GM12875 (cell line): ENCODE data around the gene TAF7.
"Not testable (repeated sequence)": the region's sequence is repeated elsewhere in the genome, so short reads cannot be mapped to it uniquely, and the experiment has no call there.

Source experiments
- H3K4me3 ChIP-seq: one replicate; pipeline ENCODE4 v1.5.1; 2011; ENCODE audit warnings: low read depth, low read length, control low read depth
- TF ChIP-seq, protein P1 (sequence below): IDR thresholded peaks from 2 replicates; pipeline ENCODE4 v1.5.1; 2011; ENCODE audit warnings: low read depth, mild to moderate bottlenecking, control low read depth, inconsistent platforms, low read length, moderate library complexity, borderline replicate concordance; ENCODE audit not compliant: insufficient read depth

TAF7 gene

DNA sequence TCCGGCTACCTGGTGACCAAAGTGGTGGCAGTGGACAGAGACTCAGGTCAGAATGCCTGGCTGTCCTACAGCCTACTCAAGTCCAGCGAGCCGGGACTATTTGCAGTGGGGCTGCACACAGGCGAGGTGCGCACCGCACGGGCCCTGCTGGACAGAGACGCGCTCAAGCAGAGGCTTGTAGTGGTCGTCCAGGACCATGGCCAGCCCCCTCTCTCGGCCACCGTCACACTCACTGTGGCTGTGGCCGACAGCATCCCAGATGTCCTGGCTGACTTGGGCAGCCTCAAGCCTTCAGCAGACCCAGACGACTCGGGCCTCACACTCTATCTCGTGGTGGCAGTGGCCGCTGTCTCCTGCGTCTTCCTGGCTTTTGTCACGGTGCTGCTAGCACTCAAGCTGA is 36.4 kb upstream of the TAF7 start:
- H3K4me3 ChIP-seq = no peak overlapping the region
- TF ChIP-seq, protein P1, sequence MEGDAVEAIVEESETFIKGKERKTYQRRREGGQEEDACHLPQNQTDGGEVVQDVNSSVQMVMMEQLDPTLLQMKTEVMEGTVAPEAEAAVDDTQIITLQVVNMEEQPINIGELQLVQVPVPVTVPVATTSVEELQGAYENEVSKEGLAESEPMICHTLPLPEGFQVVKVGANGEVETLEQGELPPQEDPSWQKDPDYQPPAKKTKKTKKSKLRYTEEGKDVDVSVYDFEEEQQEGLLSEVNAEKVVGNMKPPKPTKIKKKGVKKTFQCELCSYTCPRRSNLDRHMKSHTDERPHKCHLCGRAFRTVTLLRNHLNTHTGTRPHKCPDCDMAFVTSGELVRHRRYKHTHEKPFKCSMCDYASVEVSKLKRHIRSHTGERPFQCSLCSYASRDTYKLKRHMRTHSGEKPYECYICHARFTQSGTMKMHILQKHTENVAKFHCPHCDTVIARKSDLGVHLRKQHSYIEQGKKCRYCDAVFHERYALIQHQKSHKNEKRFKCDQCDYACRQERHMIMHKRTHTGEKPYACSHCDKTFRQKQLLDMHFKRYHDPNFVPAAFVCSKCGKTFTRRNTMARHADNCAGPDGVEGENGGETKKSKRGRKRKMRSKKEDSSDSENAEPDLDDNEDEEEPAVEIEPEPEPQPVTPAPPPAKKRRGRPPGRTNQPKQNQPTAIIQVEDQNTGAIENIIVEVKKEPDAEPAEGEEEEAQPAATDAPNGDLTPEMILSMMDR = no peak

DNA sequence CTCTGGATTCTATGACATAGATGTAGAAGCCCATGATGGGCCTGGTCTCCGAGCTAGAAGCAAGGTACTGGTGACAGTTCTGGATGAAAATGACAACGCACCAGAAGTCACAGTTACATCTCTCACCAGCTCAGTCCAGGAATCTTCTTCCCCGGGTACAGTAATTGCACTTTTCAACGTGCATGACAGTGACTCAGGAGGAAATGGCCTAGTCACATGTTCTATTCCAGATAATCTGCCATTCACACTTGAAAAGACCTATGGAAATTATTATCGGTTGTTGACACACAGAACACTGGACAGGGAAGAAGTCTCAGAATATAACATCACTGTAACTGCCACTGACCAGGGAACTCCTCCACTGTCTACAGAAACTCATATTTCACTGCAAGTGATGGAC is 35.5 kb upstream of the TAF7 start:
- no peak overlapping the region for H3K4me3 ChIP-seq
- TF ChIP-seq, protein P1 = no peak

DNA sequence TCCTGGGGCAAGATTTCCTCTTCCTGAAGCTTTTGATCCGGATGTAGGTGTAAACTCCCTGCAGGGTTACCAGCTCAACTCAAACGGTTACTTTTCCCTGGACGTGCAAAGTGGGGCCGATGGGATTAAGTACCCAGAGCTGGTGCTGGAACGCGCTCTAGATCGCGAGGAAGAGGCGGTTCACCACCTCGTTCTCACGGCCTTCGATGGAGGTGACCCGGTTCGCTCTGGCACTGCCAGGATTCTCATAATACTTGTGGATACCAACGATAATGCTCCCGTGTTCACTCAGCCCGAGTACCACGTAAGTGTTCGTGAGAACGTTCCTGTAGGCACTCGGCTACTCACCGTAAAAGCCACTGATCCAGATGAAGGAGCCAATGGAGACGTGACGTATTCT is 35.1 kb upstream of the TAF7 start:
- no peak overlapping the region for H3K4me3 ChIP-seq
- TF ChIP-seq, protein P1 = no peak

DNA sequence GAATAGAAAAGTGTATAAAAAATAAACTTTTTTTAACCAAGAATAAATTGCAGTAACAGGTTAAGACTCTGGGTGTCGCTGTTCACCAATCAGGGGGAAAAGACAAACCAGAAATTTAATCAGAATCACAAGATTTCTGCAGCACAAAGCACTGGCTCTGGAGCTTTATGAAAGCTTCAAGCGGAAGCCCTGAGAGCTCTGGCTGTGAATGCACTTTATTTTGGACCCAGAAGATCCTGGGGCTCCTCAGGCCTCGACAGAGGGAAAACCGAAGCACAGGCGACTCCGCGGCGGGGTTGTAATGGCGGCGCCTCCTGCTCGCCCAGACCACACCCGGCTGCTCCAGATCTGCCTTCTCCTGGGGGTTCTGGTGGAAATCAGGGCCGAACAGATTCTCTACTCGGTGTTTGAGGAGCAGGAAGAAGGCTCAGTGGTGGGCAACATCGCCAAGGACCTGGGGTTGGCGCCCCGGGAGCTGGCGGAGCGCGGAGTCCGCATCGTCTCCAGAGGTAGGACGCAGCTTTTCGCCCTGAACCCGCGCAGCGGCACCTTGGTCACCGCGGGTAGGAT is 34.4 kb upstream of the TAF7 start, which contains the start of gene PCDHGA4:
Gene PCDHGA4, plus strand, starts transcription at position 122 of the 570 bp plus-strand sequence. Its CDS starts 87 bp downstream, at position 209.
- TF ChIP-seq, protein P1 = peak; percentile 32; the same call in 1 of the 2 replicates
- no peak within 1 kb of the TSS for H3K4me3 ChIP-seq

DNA sequence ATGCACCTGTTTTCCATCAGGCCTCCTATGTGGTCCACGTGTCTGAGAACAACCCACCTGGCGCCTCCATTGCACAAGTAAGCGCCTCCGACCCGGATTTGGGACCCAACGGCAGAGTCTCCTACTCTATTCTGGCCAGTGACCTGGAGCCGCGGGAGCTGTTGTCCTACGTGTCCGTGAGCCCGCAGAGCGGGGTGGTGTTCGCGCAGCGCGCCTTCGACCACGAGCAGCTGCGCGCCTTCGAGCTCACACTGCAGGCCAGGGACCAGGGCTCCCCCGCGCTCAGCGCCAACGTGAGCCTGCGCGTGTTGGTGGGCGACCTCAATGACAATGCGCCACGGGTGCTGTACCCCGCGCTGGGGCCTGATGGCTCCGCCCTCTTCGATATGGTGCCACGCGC is 31.0 kb upstream of the TAF7 start:
- no peak overlapping the region for H3K4me3 ChIP-seq
- TF ChIP-seq, protein P1 = no peak

DNA sequence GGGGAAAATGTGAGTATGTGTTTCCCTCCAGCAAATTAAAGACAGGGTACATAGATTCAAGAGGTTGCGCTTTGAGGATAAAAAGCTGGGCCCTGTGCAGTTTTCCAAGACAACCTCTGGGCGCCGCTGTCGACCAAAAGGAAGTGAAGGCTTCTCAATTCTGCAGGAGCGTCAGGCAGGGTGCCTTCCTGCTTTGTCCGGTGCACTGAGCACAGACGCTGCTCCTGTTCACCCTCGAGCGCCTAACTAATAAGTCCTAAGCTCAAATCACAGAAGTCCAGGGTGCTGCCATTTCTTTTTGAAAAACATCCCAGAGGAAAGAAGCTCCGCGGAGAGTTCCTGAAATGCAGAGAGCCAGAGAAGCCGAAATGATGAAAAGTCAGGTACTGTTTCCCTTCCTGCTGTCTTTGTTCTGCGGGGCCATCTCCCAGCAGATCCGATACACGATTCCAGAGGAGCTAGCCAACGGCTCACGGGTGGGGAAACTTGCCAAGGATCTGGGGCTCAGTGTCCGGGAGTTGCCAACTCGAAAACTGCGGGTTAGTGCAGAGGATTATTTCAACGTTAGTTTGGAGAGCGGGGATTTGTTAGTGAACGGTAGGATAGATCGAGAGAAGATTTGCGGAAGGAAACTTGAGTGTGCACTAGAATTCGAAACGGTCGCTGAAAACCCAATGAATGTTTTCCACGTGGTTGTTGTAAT is 29.5 kb upstream of the TAF7 start, which contains the start of gene PCDHGB1:
Gene PCDHGB1, plus strand, starts transcription at position 183 of the 703 bp plus-strand sequence. Its CDS starts 162 bp downstream, at position 345.
- TF ChIP-seq, protein P1 = peak; percentile 51; the same call in 1 of the 2 replicates
- H3K4me3 ChIP-seq = no peak within 1 kb of the TSS

DNA sequence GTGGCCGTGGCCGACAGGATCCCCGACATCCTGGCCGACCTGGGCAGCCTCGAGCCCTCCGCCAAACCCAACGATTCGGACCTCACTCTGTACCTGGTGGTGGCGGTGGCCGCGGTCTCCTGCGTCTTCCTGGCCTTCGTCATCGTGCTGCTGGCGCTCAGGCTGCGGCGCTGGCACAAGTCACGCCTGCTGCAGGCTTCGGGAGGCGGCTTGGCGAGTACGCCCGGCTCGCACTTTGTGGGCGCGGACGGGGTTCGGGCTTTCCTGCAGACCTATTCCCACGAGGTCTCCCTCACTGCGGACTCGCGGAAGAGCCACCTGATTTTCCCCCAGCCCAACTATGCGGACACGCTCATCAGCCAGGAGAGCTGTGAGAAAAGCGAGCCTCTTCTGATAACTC is 25.4 kb upstream of the TAF7 start:
- H3K4me3 ChIP-seq = not testable (repeated sequence)
